ENCODE data around the gene MAP3K14.

The MAP3K14 gene

DNA sequence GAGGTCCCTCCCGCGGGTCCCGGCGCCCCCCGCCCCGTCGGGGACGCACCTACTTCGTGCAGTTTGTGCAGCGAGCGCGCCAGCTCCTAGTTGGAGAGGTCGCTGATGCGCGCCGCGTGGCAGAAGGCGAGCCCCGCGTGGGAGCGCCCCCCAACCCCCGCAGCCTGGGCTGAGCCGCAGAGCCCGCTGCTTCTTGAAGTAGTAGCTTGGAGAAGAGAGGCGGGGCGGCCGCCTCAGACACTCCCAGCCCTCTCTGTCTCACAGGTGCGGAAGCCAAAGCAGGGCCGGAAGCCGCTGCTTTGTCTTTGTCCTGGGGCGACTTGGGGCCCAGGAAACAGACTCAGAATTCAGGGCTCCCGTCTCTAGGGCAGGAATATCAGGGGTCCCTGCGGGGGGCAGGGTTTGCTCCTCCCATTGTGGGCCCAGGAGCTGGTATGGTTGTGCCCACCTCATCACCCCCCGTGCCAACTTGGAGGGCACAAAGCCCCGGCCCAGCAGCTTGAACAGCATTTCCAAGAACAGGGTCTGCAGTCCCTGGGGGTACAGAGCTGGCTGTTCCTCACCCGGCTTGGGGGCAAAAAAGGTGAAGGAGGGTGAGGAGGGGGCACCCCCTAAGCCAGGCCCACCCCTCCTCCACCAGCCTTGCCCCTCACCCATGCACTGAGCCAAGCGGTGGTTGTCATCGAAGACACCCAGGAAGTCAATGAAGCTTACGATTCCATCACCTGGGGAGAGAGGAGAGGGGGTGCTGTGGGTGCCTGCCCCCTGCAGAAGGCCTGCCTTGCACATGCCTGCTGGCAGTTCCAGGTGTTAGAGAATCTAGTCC lies 68.5 kb downstream of the MAP3K14 start:
- Mint-ChIP-seq H3K4me3 (peak overlapping the region; percentile 87), H3K9me3 (no peaks in the 10 kb centered on the region), H3K27me3 (ENCODE audit: low read depth, poor library complexity) (peaks cover 21% of the 10 kb centered on the region), H3K4me1 (peaks cover 11% of the 10 kb centered on the region), H3K27ac (no peak overlapping the region), H3K36me3 (ENCODE audit: low read depth) (peaks cover 7% of the 10 kb centered on the region)
- TF ChIP-seq, protein P1, sequence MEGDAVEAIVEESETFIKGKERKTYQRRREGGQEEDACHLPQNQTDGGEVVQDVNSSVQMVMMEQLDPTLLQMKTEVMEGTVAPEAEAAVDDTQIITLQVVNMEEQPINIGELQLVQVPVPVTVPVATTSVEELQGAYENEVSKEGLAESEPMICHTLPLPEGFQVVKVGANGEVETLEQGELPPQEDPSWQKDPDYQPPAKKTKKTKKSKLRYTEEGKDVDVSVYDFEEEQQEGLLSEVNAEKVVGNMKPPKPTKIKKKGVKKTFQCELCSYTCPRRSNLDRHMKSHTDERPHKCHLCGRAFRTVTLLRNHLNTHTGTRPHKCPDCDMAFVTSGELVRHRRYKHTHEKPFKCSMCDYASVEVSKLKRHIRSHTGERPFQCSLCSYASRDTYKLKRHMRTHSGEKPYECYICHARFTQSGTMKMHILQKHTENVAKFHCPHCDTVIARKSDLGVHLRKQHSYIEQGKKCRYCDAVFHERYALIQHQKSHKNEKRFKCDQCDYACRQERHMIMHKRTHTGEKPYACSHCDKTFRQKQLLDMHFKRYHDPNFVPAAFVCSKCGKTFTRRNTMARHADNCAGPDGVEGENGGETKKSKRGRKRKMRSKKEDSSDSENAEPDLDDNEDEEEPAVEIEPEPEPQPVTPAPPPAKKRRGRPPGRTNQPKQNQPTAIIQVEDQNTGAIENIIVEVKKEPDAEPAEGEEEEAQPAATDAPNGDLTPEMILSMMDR (IDR thresholded peaks at IDR 0.05), result no peak
- peak; percentile 63 for DNase-seq

DNA sequence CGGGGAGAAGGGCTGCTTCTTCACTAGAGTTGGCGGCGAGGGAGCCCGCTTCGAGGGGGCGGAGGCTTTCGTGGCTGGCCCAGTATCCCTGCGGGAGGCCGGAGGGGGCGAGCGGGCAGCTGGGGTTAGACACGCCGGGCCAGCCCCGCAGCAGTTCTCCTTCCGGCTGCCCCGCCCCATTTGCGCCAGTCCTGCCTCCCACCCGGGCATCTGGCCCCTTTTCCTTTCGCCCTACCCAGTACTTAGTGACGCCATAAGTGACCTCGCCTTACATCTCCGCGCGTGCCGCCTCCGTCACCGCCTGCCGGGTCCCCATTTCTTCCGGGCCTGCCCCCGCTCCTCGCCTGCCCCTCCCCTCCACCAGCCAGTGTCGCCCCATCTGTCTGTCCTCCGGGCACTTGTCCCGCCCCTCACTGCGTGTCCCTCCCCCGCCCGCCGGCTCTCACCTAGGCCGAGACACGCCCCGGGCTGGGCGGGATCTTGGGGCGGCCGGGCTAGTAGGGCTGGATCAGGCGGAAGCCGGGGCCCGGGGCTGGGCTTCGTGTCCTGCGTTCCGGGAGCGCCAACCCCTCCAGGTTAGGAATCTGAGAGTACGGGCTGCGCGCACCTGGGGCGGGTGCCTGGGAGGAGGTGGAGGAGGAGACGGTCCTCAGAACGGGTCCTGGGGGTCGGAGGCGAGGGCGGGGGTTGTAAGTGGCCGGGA lies 69.2 kb downstream of the MAP3K14 start:
- Mint-ChIP-seq H3K36me3 (ENCODE audit: low read depth) (peaks cover 7% of the 10 kb centered on the region), H3K27ac (peak overlapping the region; percentile 75), H3K4me3 (peak overlapping the region; percentile 87), H3K4me1 (peaks cover 14% of the 10 kb centered on the region), H3K27me3 (ENCODE audit: low read depth, poor library complexity) (peaks cover 29% of the 10 kb centered on the region), H3K9me3 (no peaks in the 10 kb centered on the region)
- TF ChIP-seq, protein P1 (IDR thresholded peaks at IDR 0.05), result no peak
- DNase-seq, result peak; percentile 91

DNA sequence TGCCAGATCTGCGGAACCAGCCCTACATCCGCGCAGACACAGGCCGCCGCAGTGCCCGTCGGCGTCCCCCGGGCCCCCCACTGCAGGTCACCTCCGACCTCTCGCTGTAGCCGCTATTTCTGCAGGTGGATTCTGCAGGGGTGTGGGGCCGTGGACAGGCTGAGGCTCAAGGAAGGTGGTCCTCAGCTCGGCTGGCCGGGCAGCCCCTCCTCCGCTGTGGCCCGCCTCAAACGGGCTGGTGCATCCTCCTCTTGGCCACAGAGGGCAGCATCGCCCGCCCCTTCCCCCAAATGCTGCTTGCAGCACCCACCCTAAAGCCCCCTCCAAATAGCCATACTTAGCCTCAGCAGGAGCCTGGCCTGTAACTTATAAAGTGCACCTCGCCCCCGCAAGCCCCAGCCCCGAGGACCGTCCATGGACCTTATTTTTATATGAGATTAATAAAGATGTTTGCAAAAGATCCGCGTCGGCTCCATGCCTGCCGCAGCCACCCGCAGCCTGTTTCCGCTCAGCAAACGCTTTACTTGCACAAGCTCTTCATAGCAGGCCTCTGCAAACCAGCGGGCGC lies 69.9 kb downstream of the MAP3K14 start:
- Mint-ChIP-seq H3K4me3 (peak overlapping the region; percentile 87), H3K27ac (no peak overlapping the region), H3K27me3 (ENCODE audit: low read depth, poor library complexity) (peaks cover 35% of the 10 kb centered on the region), H3K36me3 (ENCODE audit: low read depth) (peaks cover 7% of the 10 kb centered on the region), H3K9me3 (no peaks in the 10 kb centered on the region), H3K4me1 (peaks cover 16% of the 10 kb centered on the region)
- DNase-seq, result peak; percentile 77
- TF ChIP-seq, protein P1 (IDR thresholded peaks at IDR 0.05), result peak; percentile 59

GRCh38 chr17:45246338-45246737 lies 70.5 kb downstream of the MAP3K14 start:
- H3K36me3 Mint-ChIP-seq (ENCODE audit: low read depth), result peaks cover 7% of the 10 kb centered on the region
- no peak overlapping the region for H3K27ac Mint-ChIP-seq
- DNase-seq, result no peak
- peaks cover 38% of the 10 kb centered on the region for H3K27me3 Mint-ChIP-seq (ENCODE audit: low read depth, poor library complexity)
- H3K4me1 Mint-ChIP-seq, result peaks cover 16% of the 10 kb centered on the region
- H3K9me3 Mint-ChIP-seq, result no peaks in the 10 kb centered on the region
- peak overlapping the region; percentile 87 for H3K4me3 Mint-ChIP-seq
- TF ChIP-seq, protein P1 (IDR thresholded peaks at IDR 0.05), result no peak

- Mint-ChIP-seq H3K9me3 (no peaks in the 10 kb centered on the region), H3K27me3 (ENCODE audit: low read depth, poor library complexity) (peaks cover 50% of the 10 kb centered on the region), H3K36me3 (ENCODE audit: low read depth) (peaks cover 3% of the 10 kb centered on the region), H3K27ac (no peak overlapping the region), H3K4me3 (no peak overlapping the region), H3K4me1 (peaks cover 18% of the 10 kb centered on the region)
- no peak for DNase-seq
- TF ChIP-seq, protein P1 (IDR thresholded peaks at IDR 0.05), result no peak
Observed at GRCh38 chr17:45244725-45245656, 71.8 kb downstream of the MAP3K14 start.
